ENCODE measurements around the gene KCTD13.

GRCh38 chr16:29926711-29927052, 656 bp upstream of the KCTD13 start:
- TF ChIP-seq ZNF391 (tag by site-specific recombination; IDR thresholded peaks at IDR 0.05; ENCODE audit: borderline replicate concordance, low read depth) (no peak), MEIS1 (CRISPR knock-in tag; IDR thresholded peaks at IDR 0.05; ENCODE audit: borderline replicate concordance) (no peak), TCF7L2 (IDR thresholded peaks at IDR 0.05; ENCODE audit: borderline replicate concordance, low read depth, low read length) (no peak), ZNF366 (tag by site-specific recombination; conservative IDR thresholded peaks at IDR 0.05) (no peak), ZNF521 (tag by site-specific recombination; IDR thresholded peaks at IDR 0.05) (no peak), TSHZ1 (tag by site-specific recombination; IDR thresholded peaks at IDR 0.05; ENCODE audit: borderline replicate concordance) (no peak), YY1 (tag by site-specific recombination; IDR thresholded peaks at IDR 0.05) (no peak), ZNF175 (tag by site-specific recombination; IDR thresholded peaks at IDR 0.05) (no peak), ZNF501 (tag by site-specific recombination; IDR thresholded peaks at IDR 0.05) (no peak), ZFP3 (tag by site-specific recombination; IDR thresholded peaks at IDR 0.05; ENCODE audit: low read depth) (no peak)
- TF ChIP-seq, protein P1, sequence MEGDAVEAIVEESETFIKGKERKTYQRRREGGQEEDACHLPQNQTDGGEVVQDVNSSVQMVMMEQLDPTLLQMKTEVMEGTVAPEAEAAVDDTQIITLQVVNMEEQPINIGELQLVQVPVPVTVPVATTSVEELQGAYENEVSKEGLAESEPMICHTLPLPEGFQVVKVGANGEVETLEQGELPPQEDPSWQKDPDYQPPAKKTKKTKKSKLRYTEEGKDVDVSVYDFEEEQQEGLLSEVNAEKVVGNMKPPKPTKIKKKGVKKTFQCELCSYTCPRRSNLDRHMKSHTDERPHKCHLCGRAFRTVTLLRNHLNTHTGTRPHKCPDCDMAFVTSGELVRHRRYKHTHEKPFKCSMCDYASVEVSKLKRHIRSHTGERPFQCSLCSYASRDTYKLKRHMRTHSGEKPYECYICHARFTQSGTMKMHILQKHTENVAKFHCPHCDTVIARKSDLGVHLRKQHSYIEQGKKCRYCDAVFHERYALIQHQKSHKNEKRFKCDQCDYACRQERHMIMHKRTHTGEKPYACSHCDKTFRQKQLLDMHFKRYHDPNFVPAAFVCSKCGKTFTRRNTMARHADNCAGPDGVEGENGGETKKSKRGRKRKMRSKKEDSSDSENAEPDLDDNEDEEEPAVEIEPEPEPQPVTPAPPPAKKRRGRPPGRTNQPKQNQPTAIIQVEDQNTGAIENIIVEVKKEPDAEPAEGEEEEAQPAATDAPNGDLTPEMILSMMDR (tag by site-specific recombination; IDR thresholded peaks at IDR 0.05): no peak
- TF ChIP-seq, protein P2, sequence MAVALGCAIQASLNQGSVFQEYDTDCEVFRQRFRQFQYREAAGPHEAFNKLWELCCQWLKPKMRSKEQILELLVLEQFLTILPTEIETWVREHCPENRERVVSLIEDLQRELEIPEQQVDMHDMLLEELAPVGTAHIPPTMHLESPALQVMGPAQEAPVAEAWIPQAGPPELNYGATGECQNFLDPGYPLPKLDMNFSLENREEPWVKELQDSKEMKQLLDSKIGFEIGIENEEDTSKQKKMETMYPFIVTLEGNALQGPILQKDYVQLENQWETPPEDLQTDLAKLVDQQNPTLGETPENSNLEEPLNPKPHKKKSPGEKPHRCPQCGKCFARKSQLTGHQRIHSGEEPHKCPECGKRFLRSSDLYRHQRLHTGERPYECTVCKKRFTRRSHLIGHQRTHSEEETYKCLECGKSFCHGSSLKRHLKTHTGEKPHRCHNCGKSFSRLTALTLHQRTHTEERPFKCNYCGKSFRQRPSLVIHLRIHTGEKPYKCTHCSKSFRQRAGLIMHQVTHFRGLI (tag by site-specific recombination; IDR thresholded peaks at IDR 0.05): no peak
- TF ChIP-seq, protein P3, sequence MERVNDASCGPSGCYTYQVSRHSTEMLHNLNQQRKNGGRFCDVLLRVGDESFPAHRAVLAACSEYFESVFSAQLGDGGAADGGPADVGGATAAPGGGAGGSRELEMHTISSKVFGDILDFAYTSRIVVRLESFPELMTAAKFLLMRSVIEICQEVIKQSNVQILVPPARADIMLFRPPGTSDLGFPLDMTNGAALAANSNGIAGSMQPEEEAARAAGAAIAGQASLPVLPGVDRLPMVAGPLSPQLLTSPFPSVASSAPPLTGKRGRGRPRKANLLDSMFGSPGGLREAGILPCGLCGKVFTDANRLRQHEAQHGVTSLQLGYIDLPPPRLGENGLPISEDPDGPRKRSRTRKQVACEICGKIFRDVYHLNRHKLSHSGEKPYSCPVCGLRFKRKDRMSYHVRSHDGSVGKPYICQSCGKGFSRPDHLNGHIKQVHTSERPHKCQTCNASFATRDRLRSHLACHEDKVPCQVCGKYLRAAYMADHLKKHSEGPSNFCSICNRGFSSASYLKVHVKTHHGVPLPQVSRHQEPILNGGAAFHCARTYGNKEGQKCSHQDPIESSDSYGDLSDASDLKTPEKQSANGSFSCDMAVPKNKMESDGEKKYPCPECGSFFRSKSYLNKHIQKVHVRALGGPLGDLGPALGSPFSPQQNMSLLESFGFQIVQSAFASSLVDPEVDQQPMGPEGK (tag by site-specific recombination; IDR thresholded peaks at IDR 0.05): no peak
